SK-N-SH (cell line): ENCODE measurements around the gene MS4A8. TPM values are rescaled to one million over a fixed set of nuclear protein-coding genes. Genes with fewer than 3 reads are reported as not detected.
"Not testable (repeated sequence)": the region's sequence is repeated elsewhere in the genome, so short reads cannot be mapped to it uniquely, and the experiment has no call there.

Experiments used
- CTCF ChIA-PET: fragments of 300-600, 350-600 bp; formaldehyde crosslinking; extraction: SDS; loops from one replicate; lab custom pipeline; 2021; lab: Yijun Ruan, JAX
- POLR2A ChIA-PET: fragments of 350-600 bp; sonication (Branson Sonifier 250); formaldehyde crosslinking; extraction: SDS; loops from one replicate; lab custom pipeline; 2020; ENCODE audit warnings: antibody characterized with exemption, inconsistent platforms; lab: Yijun Ruan, JAX
- DNase-seq: peaks from one replicate; pipeline ENCODE4 v3.0.0; 2012
- H2AFZ ChIP-seq: fragments of 200-600 bp; sonication (generic); 2 replicates; pipeline ENCODE4 v1.8.1; 2016; ENCODE audit warnings: antibody characterized with exemption, mild to moderate bottlenecking, low read depth
- H3F3A ChIP-seq: fragments of 200-600 bp; sonication (generic); replicated peaks from 2 replicates; pipeline ENCODE3; 2016; ENCODE audit warnings: antibody characterized with exemption, mild to moderate bottlenecking; ENCODE audit not compliant: insufficient read depth
- H3K27ac ChIP-seq, 2 experiments: fragments of 200-500 bp in 1 of 2; fragments of 200-600 bp in 1 of 2; sonication (Bioruptor generic) in 1 of 2; sonication (generic), shearing (Covaris generic) in 1 of 2; 2 replicates each; pipeline versions ENCODE4 v1.5.1 to v1.6.1; 2014 to 2016; ENCODE audit warnings: low read depth in 2 of 2, inconsistent platforms in 1 of 2, low read length in 1 of 2, mild to moderate bottlenecking in 1 of 2, mixed read lengths in 1 of 2
- H3K27me3 ChIP-seq: fragments of 200-600 bp; sonication (generic), shearing (Covaris generic); 2 replicates; pipeline ENCODE4 v1.6.1; 2016; ENCODE audit warnings: mixed run types; ENCODE audit not compliant: insufficient read depth
- H3K36me3 ChIP-seq, 2 experiments: fragments of 200-500 bp in 1 of 2; fragments of 200-600 bp in 1 of 2; sonication (Bioruptor generic) in 1 of 2; sonication (generic) in 1 of 2; replicated peaks in 1 of 2; 2 replicates each; pipeline versions ENCODE3 to v1.5.1; 2014 to 2016; ENCODE audit warnings: low read length in 1 of 2, mild to moderate bottlenecking in 1 of 2; ENCODE audit not compliant: insufficient read depth in 2 of 2, control insufficient read depth in 1 of 2
- H3K4me1 ChIP-seq, 2 experiments: fragments of 200-500 bp in 1 of 2; fragments of 200-600 bp in 1 of 2; sonication (Bioruptor generic) in 1 of 2; sonication (generic), shearing (Covaris generic) in 1 of 2; 2 replicates each; pipeline versions ENCODE4 v1.5.1 to v1.6.1; 2014 to 2016; ENCODE audit warnings: low read depth in 1 of 2, low read length in 1 of 2, mixed run types in 1 of 2; ENCODE audit not compliant: insufficient read depth in 2 of 2, control insufficient read depth in 1 of 2
- H3K4me2 ChIP-seq: fragments of 200-600 bp; sonication (generic), shearing (Covaris generic); 2 replicates; pipeline ENCODE4 v1.6.1; 2017; ENCODE audit warnings: mixed run types
- H3K4me3 ChIP-seq, 2 experiments: fragments of 200-500 bp in 1 of 2; fragments of 200-600 bp in 1 of 2; sonication (Bioruptor generic) in 1 of 2; sonication (generic), shearing (Covaris generic) in 1 of 2; 2 replicates each; pipeline versions ENCODE4 v1.5.1 to v1.8.1; 2014 to 2016; ENCODE audit warnings: low read depth in 2 of 2, inconsistent platforms in 1 of 2, low read length in 1 of 2, mild to moderate bottlenecking in 1 of 2, mixed read lengths in 1 of 2, moderate library complexity in 1 of 2
- H3K79me2 ChIP-seq: fragments of 200-600 bp; sonication (generic); 2 replicates; pipeline ENCODE4 v1.8.1; 2017; ENCODE audit warnings: mild to moderate bottlenecking; ENCODE audit not compliant: insufficient read depth
- H3K9ac ChIP-seq: fragments of 200-600 bp; sonication (generic); 2 replicates; pipeline ENCODE4 v1.6.1; 2017; ENCODE audit warnings: mixed run types
- H3K9me2 ChIP-seq: fragments of 200-600 bp; sonication (generic); 2 replicates; pipeline ENCODE4 v1.6.1; 2017; ENCODE audit warnings: mixed run types
- H3K9me3 ChIP-seq: fragments of 200-600 bp; sonication (generic); 2 replicates; pipeline ENCODE4 v1.6.1; 2017; ENCODE audit warnings: mixed run types, mild to moderate bottlenecking, moderate library complexity
- H4K20me1 ChIP-seq: fragments of 200-600 bp; sonication (generic); 2 replicates; pipeline ENCODE4 v1.6.1; 2017; ENCODE audit warnings: mild to moderate bottlenecking, mixed run types; ENCODE audit not compliant: insufficient read depth
- ELF1 ChIP-seq: IDR thresholded peaks from 2 replicates; pipeline ENCODE4 v1.4.0; 2012
- EP300 ChIP-seq, 2 experiments: IDR thresholded peaks; 2 replicates each; pipeline versions ENCODE4 v1.4.0 to v1.6.1; 2012; ENCODE audit warnings: borderline replicate concordance in 1 of 2, low read depth in 1 of 2, low read length in 1 of 2
- FOXJ3 ChIP-seq: sonication (generic); formaldehyde crosslinking; IDR thresholded peaks from 2 replicates; pipeline ENCODE4 v1.5.1; 2020; ENCODE audit warnings: mild to moderate bottlenecking, missing genetic modification reagents
- MXI1 ChIP-seq: IDR thresholded peaks from 2 replicates; pipeline ENCODE4 v1.6.1; 2012; ENCODE audit warnings: mild to moderate bottlenecking, low read depth, low read length, improper control_type of control experiment
- TCF12 ChIP-seq: IDR thresholded peaks from 2 replicates; pipeline ENCODE4 v1.4.0; 2012
- TEAD4 ChIP-seq: IDR thresholded peaks from 2 replicates; pipeline ENCODE4 v1.4.0; 2012; ENCODE audit warnings: mild to moderate bottlenecking, borderline replicate concordance; ENCODE audit not compliant: insufficient read depth
- USF2 ChIP-seq: fragments of 150-350 bp; IDR thresholded peaks from 2 replicates; pipeline ENCODE4 v1.6.1; 2017; ENCODE audit warnings: antibody characterized with exemption, low read length, low read depth, borderline replicate concordance
- YY1 ChIP-seq: IDR thresholded peaks from 2 replicates; pipeline ENCODE4 v1.4.0; 2012; ENCODE audit warnings: low read depth, mild to moderate bottlenecking
- WGBS: methylation state at CpG from one replicate; pipeline ENCODE4 v1.1.6; 2017; ENCODE audit warnings: low lambda C conversion rate; 5-methylcytosine and 5-hydroxymethylcytosine counted together
- polyA plus RNA-seq, 3 experiments: library from polyadenylated mRNA; depleted of rRNA; stranded (reverse); fragments of >200 nt; gene quantifications; 2 replicates each; pipeline ENCODE4 v1.2.3, GENCODE V29; 2012
- TF ChIP-seq, protein P1 (sequence below): fragments of 200-600 bp; sonication (generic); IDR thresholded peaks from 2 replicates; pipeline ENCODE4 v1.6.1; 2017; ENCODE audit warnings: antibody characterized with exemption, mild to moderate bottlenecking, moderate library complexity
- TF ChIP-seq, protein P2 (sequence below): IDR thresholded peaks from 2 replicates; pipeline ENCODE4 v1.4.0; 2012; ENCODE audit warnings: low read depth, borderline replicate concordance

MS4A8 gene
- polyA plus RNA-seq, 1 of the 3 experiments (the other 2 are of a cell fraction) = not detected

DNA sequence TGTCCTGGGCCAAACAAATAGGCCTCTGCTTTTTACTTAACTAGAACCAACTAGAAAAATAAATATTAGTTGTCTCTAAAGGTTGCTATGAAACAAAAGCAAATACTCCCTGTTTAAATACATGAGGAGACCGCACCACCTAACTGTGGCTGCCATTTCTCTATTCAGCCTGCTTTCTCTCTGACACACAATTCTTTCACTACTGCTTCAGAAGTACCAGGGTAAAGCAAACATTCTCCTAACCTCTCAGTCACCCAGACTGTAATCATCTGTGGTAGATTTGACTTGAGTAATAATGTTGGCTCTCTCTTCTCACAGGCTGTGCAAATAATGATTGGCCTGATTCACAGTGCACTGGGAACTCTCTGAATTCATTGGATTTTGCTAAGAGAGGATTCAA is 41.0 kb upstream of the MS4A8 start:
- Histone ChIP-seq H3K9me2 (no peaks in the 10 kb centered on the region), H4K20me1 (no peaks in the 10 kb centered on the region), H3K9ac (no peak overlapping the region), H3K36me3 (no peaks in the 10 kb centered on the region), H3K4me3 (no peak overlapping the region), H3K9me3 (no peaks in the 10 kb centered on the region), H3K79me2 (no peaks in the 10 kb centered on the region), H3K27me3 (no peaks in the 10 kb centered on the region), H3F3A (no peaks in the 10 kb centered on the region), H2AFZ (no peak overlapping the region), H3K4me2 (no peak overlapping the region), H3K4me1 (no peaks in the 10 kb centered on the region), H3K27ac (no peak overlapping the region)
- DNase-seq = no peak
- WGBS = 10% methylated on average over 1 of the region's 1 CpG
- TF ChIP-seq USF2 (no peak), TCF12 (no peak), MXI1 (no peak)
- POLR2A ChIA-PET = no interaction called here
- CTCF ChIA-PET = no interaction called here

DNA sequence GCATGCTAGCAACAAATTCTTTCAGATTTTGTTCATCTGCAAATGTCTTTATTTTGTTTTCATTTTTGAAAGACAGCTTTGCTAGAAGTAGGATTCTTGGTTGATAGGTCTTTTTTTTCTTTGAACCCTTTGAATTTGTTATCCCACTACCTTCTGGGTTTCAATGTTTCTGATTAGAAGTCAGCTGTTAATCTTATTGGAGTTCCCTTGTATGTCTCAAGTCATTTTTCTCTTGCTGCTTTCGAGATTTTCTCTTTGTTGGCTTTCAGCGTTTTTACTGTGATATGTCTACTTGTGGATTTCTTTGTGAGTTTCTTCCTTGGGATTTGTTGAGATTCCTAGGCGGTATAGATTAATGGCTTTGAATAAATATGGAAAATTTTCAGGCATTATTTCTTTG is 27.2 kb upstream of the MS4A8 start:
- Histone ChIP-seq H3K4me3 (no peak overlapping the region), H3K4me2 (no peak overlapping the region), H3K36me3 (no peaks in the 10 kb centered on the region), H3F3A (no peaks in the 10 kb centered on the region), H3K4me1 (no peaks in the 10 kb centered on the region), H3K9me2 (no peaks in the 10 kb centered on the region), H3K27me3 (no peaks in the 10 kb centered on the region), H3K27ac (no peak overlapping the region), H2AFZ (no peak overlapping the region), H4K20me1 (no peaks in the 10 kb centered on the region), H3K9me3 (peaks cover 10% of the 10 kb centered on the region), H3K79me2 (no peaks in the 10 kb centered on the region), H3K9ac (no peak overlapping the region)
- 8% methylated on average over 3 of the region's 3 CpGs for WGBS
- CTCF ChIA-PET = interaction anchor here (0.6 to 1.2 kb wide), 2 partner anchors 29 to 53 kb away, joined by 3 read pairs; no protein-coding TSS in a partner anchor
- TF ChIP-seq, protein P1, sequence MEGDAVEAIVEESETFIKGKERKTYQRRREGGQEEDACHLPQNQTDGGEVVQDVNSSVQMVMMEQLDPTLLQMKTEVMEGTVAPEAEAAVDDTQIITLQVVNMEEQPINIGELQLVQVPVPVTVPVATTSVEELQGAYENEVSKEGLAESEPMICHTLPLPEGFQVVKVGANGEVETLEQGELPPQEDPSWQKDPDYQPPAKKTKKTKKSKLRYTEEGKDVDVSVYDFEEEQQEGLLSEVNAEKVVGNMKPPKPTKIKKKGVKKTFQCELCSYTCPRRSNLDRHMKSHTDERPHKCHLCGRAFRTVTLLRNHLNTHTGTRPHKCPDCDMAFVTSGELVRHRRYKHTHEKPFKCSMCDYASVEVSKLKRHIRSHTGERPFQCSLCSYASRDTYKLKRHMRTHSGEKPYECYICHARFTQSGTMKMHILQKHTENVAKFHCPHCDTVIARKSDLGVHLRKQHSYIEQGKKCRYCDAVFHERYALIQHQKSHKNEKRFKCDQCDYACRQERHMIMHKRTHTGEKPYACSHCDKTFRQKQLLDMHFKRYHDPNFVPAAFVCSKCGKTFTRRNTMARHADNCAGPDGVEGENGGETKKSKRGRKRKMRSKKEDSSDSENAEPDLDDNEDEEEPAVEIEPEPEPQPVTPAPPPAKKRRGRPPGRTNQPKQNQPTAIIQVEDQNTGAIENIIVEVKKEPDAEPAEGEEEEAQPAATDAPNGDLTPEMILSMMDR = no peak
- TF ChIP-seq EP300 (IDR thresholded peaks at IDR 0.05; ENCODE audit: borderline replicate concordance in 1 of 2, low read depth in 1 of 2, low read length in 1 of 2) (no peak), YY1 (no peak), FOXJ3 (CRISPR knock-in tag) (no peak), ELF1 (no peak), TEAD4 (no peak)
- TF ChIP-seq, protein P2, sequence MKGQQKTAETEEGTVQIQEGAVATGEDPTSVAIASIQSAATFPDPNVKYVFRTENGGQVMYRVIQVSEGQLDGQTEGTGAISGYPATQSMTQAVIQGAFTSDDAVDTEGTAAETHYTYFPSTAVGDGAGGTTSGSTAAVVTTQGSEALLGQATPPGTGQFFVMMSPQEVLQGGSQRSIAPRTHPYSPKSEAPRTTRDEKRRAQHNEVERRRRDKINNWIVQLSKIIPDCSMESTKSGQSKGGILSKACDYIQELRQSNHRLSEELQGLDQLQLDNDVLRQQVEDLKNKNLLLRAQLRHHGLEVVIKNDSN = no peak
- no peak for DNase-seq
- POLR2A ChIA-PET = no interaction called here

GRCh38 chr11:60678231-60678630 is 21.2 kb upstream of the MS4A8 start:
- H3K27me3 ChIP-seq, H2AFZ ChIP-seq, H3K27ac ChIP-seq, H3K4me1 ChIP-seq, H4K20me1 ChIP-seq, H3K4me3 ChIP-seq, CTCF ChIA-PET, DNase-seq, H3K9me2 ChIP-seq, H3K9me3 ChIP-seq, POLR2A ChIA-PET, H3F3A ChIP-seq, H3K9ac ChIP-seq, H3K36me3 ChIP-seq, H3K4me2 ChIP-seq, H3K79me2 ChIP-seq: not testable (repeated sequence)
- WGBS = 0% methylated on average over 1 of the region's 2 CpGs
